Keratinocyte (primary cell): Measurements from ENCODE around the gene FAF1.
"Not testable (repeated sequence)": the region's sequence is repeated elsewhere in the genome, so short reads cannot be mapped to it uniquely, and the experiment has no call there.

Source experiments
- CTCF ChIP-seq, 3 experiments: IDR thresholded peaks in 1 of 3; conservative IDR thresholded peaks in 1 of 3; optimal IDR thresholded peaks in 1 of 3; 2 replicates in 2 of 3; 3 replicates in 1 of 3; pipeline versions ENCODE3 to v1.5.1; 2011; ENCODE audit warnings: low read length in 3 of 3, mild to moderate bottlenecking in 3 of 3, moderate library complexity in 2 of 3, control low read depth in 1 of 3, inconsistent platforms in 1 of 3; ENCODE audit not compliant: insufficient read depth in 2 of 3; ENCODE audit errors: extremely low read depth in 1 of 3
- EZH2 ChIP-seq: IDR thresholded peaks from one replicate; pipeline ENCODE4 v1.6.1; 2012; ENCODE audit warnings: inconsistent platforms, mild to moderate bottlenecking, low read length, moderate library complexity

GRCh38 chr1:50907610-50908009 is 52.5 kb downstream of the FAF1 start:
- not testable (repeated sequence) for TF ChIP-seq CTCF (optimal IDR thresholded peaks at IDR 0.05 in 1 of 3, IDR thresholded peaks at IDR 0.05 in 1 of 3, conservative IDR thresholded peaks at IDR 0.05 in 1 of 3; ENCODE audit: extremely low read depth in 1 of 3, insufficient read depth in 2 of 3, low read length in 3 of 3); EZH2
